Measurements from ENCODE around the gene PPP1R3F.
A peak's percentile ranks its signal among the peaks of the same experiment; 100 is the strongest.

PPP1R3F gene

GRCh38 chrX:49269767-49270248, at the start of gene PPP1R3F:
PPP1R3F (plus strand) TSS chrX:49269793; CDS start chrX:49269870, 77 bp downstream.
- no peak for DNase-seq (ENCODE audit: low read depth)
- peak within 1 kb of the TSS; percentile 75 for H3K4me3 ChIP-seq (ENCODE audit: low read length)
- no peak for TF ChIP-seq CTCF (conservative IDR thresholded peaks at IDR 0.05; ENCODE audit: low read length)

GRCh38 chrX:49220100-49220499, 49.5 kb upstream of the PPP1R3F start:
- no peak for DNase-seq (ENCODE audit: low read depth)
- TF ChIP-seq CTCF (conservative IDR thresholded peaks at IDR 0.05; ENCODE audit: low read length) = no peak
- H3K4me3 ChIP-seq (ENCODE audit: low read length) = no peak overlapping the region

GRCh38 chrX:49221868-49222267, 47.7 kb upstream of the PPP1R3F start:
- DNase-seq (ENCODE audit: low read depth) = no peak
- no peak for TF ChIP-seq CTCF (conservative IDR thresholded peaks at IDR 0.05; ENCODE audit: low read length)
- no peak overlapping the region for H3K4me3 ChIP-seq (ENCODE audit: low read length)

- TF ChIP-seq CTCF (conservative IDR thresholded peaks at IDR 0.05; ENCODE audit: low read length) = no peak
- DNase-seq (ENCODE audit: low read depth) = no peak
- H3K4me3 ChIP-seq (ENCODE audit: low read length) = no peak overlapping the region
Measured at GRCh38 chrX:49225858-49226257, 43.7 kb upstream of the PPP1R3F start.

- no peak for DNase-seq (ENCODE audit: low read depth)
- TF ChIP-seq CTCF (conservative IDR thresholded peaks at IDR 0.05; ENCODE audit: low read length) = no peak
- no peak overlapping the region for H3K4me3 ChIP-seq (ENCODE audit: low read length)
Measured at GRCh38 chrX:49226946-49227345, 42.6 kb upstream of the PPP1R3F start.

GRCh38 chrX:49227726-49228125, 41.9 kb upstream of the PPP1R3F start:
- DNase-seq (ENCODE audit: low read depth) = no peak
- H3K4me3 ChIP-seq (ENCODE audit: low read length) = no peak overlapping the region
- no peak for TF ChIP-seq CTCF (conservative IDR thresholded peaks at IDR 0.05; ENCODE audit: low read length)

- TF ChIP-seq CTCF (conservative IDR thresholded peaks at IDR 0.05; ENCODE audit: low read length) = no peak
- H3K4me3 ChIP-seq (ENCODE audit: low read length) = no peak overlapping the region
- DNase-seq (ENCODE audit: low read depth) = no peak
Measured at GRCh38 chrX:49228185-49228584, 41.4 kb upstream of the PPP1R3F start.
